GM23338 (cell line): ENCODE results near the gene NDST3. TPM values are rescaled to one million over a fixed set of nuclear protein-coding genes. Genes with fewer than 3 reads are reported as not detected.
A peak's percentile ranks its signal among the peaks of the same experiment; 100 is the strongest.

Experiments used
- ATAC-seq: fragments of 200-7000 bp; cut with Tn5 transposase; 3 replicates; pipeline ENCODE4 v1.9.1; 2020
- DNase-seq: peaks from one replicate; pipeline ENCODE4 v3.0.0-alpha.2; 2015; ENCODE audit warnings: low spot score
- H2AFZ ChIP-seq: fragments of 200-600 bp; sonication (generic); 2 replicates; pipeline ENCODE4 v1.8.0; 2016; ENCODE audit warnings: antibody characterized with exemption, mild to moderate bottlenecking, moderate library complexity
- H3F3A ChIP-seq: fragments of 200-600 bp; sonication (generic); replicated peaks from 2 replicates; pipeline ENCODE4 v1.8.0; 2017; ENCODE audit warnings: antibody characterized with exemption, mixed run types, low read depth
- H3K27ac ChIP-seq: fragments of 200-600 bp; sonication (generic); 2 replicates; pipeline ENCODE4 v1.6.1; 2016; ENCODE audit warnings: low read depth
- H3K27me3 ChIP-seq: fragments of 200-600 bp; sonication (generic); 2 replicates; pipeline ENCODE4 v1.8.0; 2016; ENCODE audit warnings: mild to moderate bottlenecking, mixed run types, moderate library complexity; ENCODE audit not compliant: insufficient read depth
- H3K36me3 ChIP-seq: fragments of 200-600 bp; sonication (generic); 2 replicates; pipeline ENCODE4 v1.8.0; 2016; ENCODE audit warnings: mild to moderate bottlenecking; ENCODE audit not compliant: insufficient read depth
- H3K4me1 ChIP-seq: fragments of 200-600 bp; sonication (generic); 2 replicates; pipeline ENCODE4 v1.8.0; 2016; ENCODE audit warnings: mild to moderate bottlenecking, moderate library complexity; ENCODE audit not compliant: insufficient read depth
- H3K4me2 ChIP-seq: fragments of 200-600 bp; sonication (generic); 2 replicates; pipeline ENCODE4 v1.7.1; 2017; ENCODE audit warnings: mixed run types
- H3K4me3 ChIP-seq: fragments of 200-600 bp; sonication (generic); 2 replicates; pipeline ENCODE4 v1.6.1; 2016; ENCODE audit warnings: mixed run types
- H3K79me2 ChIP-seq: fragments of 200-600 bp; sonication (generic); replicated peaks from 2 replicates; pipeline ENCODE4 v1.8.0; 2017; ENCODE audit warnings: mild to moderate bottlenecking; ENCODE audit not compliant: insufficient read depth
- H3K9me2 ChIP-seq: fragments of 200-600 bp; sonication (generic); 2 replicates; pipeline ENCODE4 v1.8.0; 2017; ENCODE audit not compliant: insufficient read depth
- H4K20me1 ChIP-seq: fragments of 200-600 bp; sonication (generic); replicated peaks from 2 replicates; pipeline ENCODE4 v1.8.0; 2017; ENCODE audit warnings: mild to moderate bottlenecking; ENCODE audit not compliant: insufficient read depth
- H3K27ac Mint-ChIP-seq: 2 replicates; pipeline ENCODE4 v1.8.0; 2020; ENCODE audit warnings: inconsistent platforms, mild to moderate bottlenecking, moderate library complexity, mixed read lengths
- H3K27me3 Mint-ChIP-seq: 3 replicates; pipeline ENCODE4 v1.8.0; 2022; ENCODE audit warnings: low read depth, mild to moderate bottlenecking, moderate library complexity, mixed read lengths, inconsistent platforms; ENCODE audit not compliant: insufficient read depth, poor library complexity
- H3K36me3 Mint-ChIP-seq: 3 replicates; pipeline ENCODE4 v1.8.0; 2021; ENCODE audit warnings: low read depth, mild to moderate bottlenecking, inconsistent platforms, moderate library complexity, mixed read lengths
- H3K4me1 Mint-ChIP-seq: 3 replicates; pipeline ENCODE4 v1.8.0; 2020; ENCODE audit warnings: mild to moderate bottlenecking, inconsistent platforms, mixed read lengths
- H3K4me3 Mint-ChIP-seq: 3 replicates; pipeline ENCODE4 v1.8.0; 2021; ENCODE audit warnings: moderate library complexity, mild to moderate bottlenecking, inconsistent platforms, mixed read lengths
- H3K9me3 Mint-ChIP-seq: 3 replicates; pipeline ENCODE4 v1.8.0; 2020; ENCODE audit warnings: moderate library complexity, mild to moderate bottlenecking, inconsistent platforms, mixed read lengths
- CREB1 ChIP-seq: fragments of 250-450 bp; sonication (Bioruptor Pico); IDR thresholded peaks from 2 replicates; pipeline ENCODE4 v1.5.0; 2020; ENCODE audit warnings: low read depth, mild to moderate bottlenecking, moderate library complexity
- CTCF ChIP-seq, 2 experiments: fragments of 200-600 bp in 1 of 2; sonication (generic) in 1 of 2; conservative IDR thresholded peaks; 2 replicates each; pipeline versions ENCODE4 v1.5.1 to v1.6.1; 2016 to 2017; ENCODE audit warnings: antibody characterized with exemption in 2 of 2, low read depth in 2 of 2, mild to moderate bottlenecking in 2 of 2, moderate library complexity in 1 of 2
- EZH2 ChIP-seq: fragments of 200-600 bp; sonication (generic); IDR thresholded peaks from one replicate; pipeline ENCODE4 v1.8.0; 2017; ENCODE audit warnings: antibody characterized with exemption, mild to moderate bottlenecking, low read depth; ENCODE audit not compliant: unreplicated experiment
- EZH2phosphoT487 ChIP-seq: fragments of 200-600 bp; sonication (generic); IDR thresholded peaks from one replicate; pipeline ENCODE4 v1.8.1; 2018; ENCODE audit warnings: antibody characterized with exemption; ENCODE audit not compliant: unreplicated experiment
- JUNB ChIP-seq: IDR thresholded peaks from one replicate; pipeline ENCODE4 v1.6.1; 2016; ENCODE audit warnings: antibody characterized with exemption; ENCODE audit not compliant: unreplicated experiment
- NANOG ChIP-seq: IDR thresholded peaks from 2 replicates; pipeline ENCODE4 v1.6.1; 2016; ENCODE audit warnings: antibody characterized with exemption, borderline replicate concordance
- POLR2AphosphoS5 ChIP-seq: IDR thresholded peaks from 2 replicates; pipeline ENCODE4 v1.6.1; 2016; ENCODE audit warnings: antibody characterized with exemption, low read depth
- ZNF331 ChIP-seq: fragments of 250-450 bp; sonication (Bioruptor Pico); IDR thresholded peaks from 2 replicates; pipeline ENCODE4 v1.5.0; 2020; ENCODE audit warnings: low read depth, mild to moderate bottlenecking, moderate library complexity
- ZNF462 ChIP-seq: fragments of 250-450 bp; sonication (Bioruptor Pico); IDR thresholded peaks from 2 replicates; pipeline ENCODE4 v1.5.0; 2020; ENCODE audit warnings: mild to moderate bottlenecking, moderate library complexity
- polyA plus RNA-seq: library from polyadenylated mRNA; unstranded; fragments of >200 nt; fragmentation: Nextera tagmentation; extraction: Ambion mirVana; gene quantifications from 2 replicates; pipeline ENCODE4 v1.2.1, GENCODE V29; 2016
- total RNA-seq: library from RNA; depleted of rRNA; stranded (reverse); fragments of >200 nt; shearing (Covaris generic); gene quantifications from 2 replicates; pipeline ENCODE4 v1.2.3, GENCODE V29; 2014

The NDST3 gene
- total and polyA plus RNA-seq, 2 experiments from 2014 or later, result 0.19 to 0.56 TPM

GRCh38 chr4:118281611-118282442 lies 247.5 kb downstream of the NDST3 start:
- ATAC-seq (peak; percentile 29), DNase-seq (no peak)
- H3K9me3 Mint-ChIP-seq, result peaks cover 3% of the 10 kb centered on the region; the same call in 2 of the 3 replicates
- Histone ChIP-seq H3K27me3 (no peaks in the 10 kb centered on the region), H3K4me2 (no peak overlapping the region), H2AFZ (no peak overlapping the region), H3K4me1 (peaks cover 23% of the 10 kb centered on the region), H3K79me2 (peaks cover 15% of the 10 kb centered on the region), H3K9me2 (no peaks in the 10 kb centered on the region), H3K4me3 (no peak overlapping the region), H3K27ac (peak overlapping the region; percentile 68), H4K20me1 (peaks cover 5% of the 10 kb centered on the region; the same call in 1 of the 2 replicates), H3K36me3 (peaks cover 15% of the 10 kb centered on the region; the same call in 1 of the 2 replicates), H3F3A (peaks cover 23% of the 10 kb centered on the region)
- peak overlapping the region; percentile 89 for H3K27ac Mint-ChIP-seq
- peaks cover 38% of the 10 kb centered on the region for H3K36me3 Mint-ChIP-seq
- H3K27me3 Mint-ChIP-seq, result peaks cover 14% of the 10 kb centered on the region
- peaks cover 18% of the 10 kb centered on the region for H3K4me1 Mint-ChIP-seq
- H3K4me3 Mint-ChIP-seq, result peak overlapping the region; percentile 33
- TF ChIP-seq CREB1 (no peak), POLR2AphosphoS5 (peak; percentile 65)

GRCh38 chr4:118282692-118283091 lies 248.4 kb downstream of the NDST3 start:
- peak overlapping the region; percentile 68 for H3K27ac ChIP-seq
- peaks cover 5% of the 10 kb centered on the region; the same call in 1 of the 2 replicates for H4K20me1 ChIP-seq
- H3K36me3 Mint-ChIP-seq, result peaks cover 38% of the 10 kb centered on the region
- DNase-seq, result no peak
- H3K4me3 Mint-ChIP-seq, result no peak overlapping the region
- peaks cover 20% of the 10 kb centered on the region for H3K4me1 ChIP-seq
- H3K9me3 Mint-ChIP-seq, result peaks cover 3% of the 10 kb centered on the region; the same call in 2 of the 3 replicates
- H3K36me3 ChIP-seq, result peaks cover 15% of the 10 kb centered on the region; the same call in 1 of the 2 replicates
- H3K27ac Mint-ChIP-seq, result peak overlapping the region; percentile 25; the same call in 1 of the 2 replicates
- H2AFZ ChIP-seq, result no peak overlapping the region
- H3K79me2 ChIP-seq, result peaks cover 15% of the 10 kb centered on the region
- H3K4me1 Mint-ChIP-seq, result peaks cover 15% of the 10 kb centered on the region
- no peak overlapping the region for H3K4me3 ChIP-seq
- no peak; the same call in 2 of the 3 replicates for ATAC-seq
- no peaks in the 10 kb centered on the region for H3K27me3 ChIP-seq
- no peaks in the 10 kb centered on the region for H3K9me2 ChIP-seq
- H3F3A ChIP-seq, result peaks cover 23% of the 10 kb centered on the region
- peaks cover 14% of the 10 kb centered on the region for H3K27me3 Mint-ChIP-seq
- no peak overlapping the region for H3K4me2 ChIP-seq
- no peak for TF ChIP-seq NANOG
- no peak for TF ChIP-seq EZH2
- TF ChIP-seq ZNF462 (CRISPR knock-in tag), result no peak
- no peak for TF ChIP-seq JUNB
- TF ChIP-seq ZNF331 (CRISPR knock-in tag), result no peak
- no peak for TF ChIP-seq CTCF (conservative IDR thresholded peaks at IDR 0.05; ENCODE audit: low read depth in 2 of 2)
- no peak; the same call in 1 of the 2 replicates for TF ChIP-seq POLR2AphosphoS5
- TF ChIP-seq EZH2phosphoT487, result no peak
